Measurements from ENCODE around the gene NISCH. TPM values are rescaled to one million over a fixed set of nuclear protein-coding genes. Genes with fewer than 3 reads are reported as not detected.

NISCH gene
- total RNA-seq, 1 experiment from 2014 or later: 104 TPM

DNA sequence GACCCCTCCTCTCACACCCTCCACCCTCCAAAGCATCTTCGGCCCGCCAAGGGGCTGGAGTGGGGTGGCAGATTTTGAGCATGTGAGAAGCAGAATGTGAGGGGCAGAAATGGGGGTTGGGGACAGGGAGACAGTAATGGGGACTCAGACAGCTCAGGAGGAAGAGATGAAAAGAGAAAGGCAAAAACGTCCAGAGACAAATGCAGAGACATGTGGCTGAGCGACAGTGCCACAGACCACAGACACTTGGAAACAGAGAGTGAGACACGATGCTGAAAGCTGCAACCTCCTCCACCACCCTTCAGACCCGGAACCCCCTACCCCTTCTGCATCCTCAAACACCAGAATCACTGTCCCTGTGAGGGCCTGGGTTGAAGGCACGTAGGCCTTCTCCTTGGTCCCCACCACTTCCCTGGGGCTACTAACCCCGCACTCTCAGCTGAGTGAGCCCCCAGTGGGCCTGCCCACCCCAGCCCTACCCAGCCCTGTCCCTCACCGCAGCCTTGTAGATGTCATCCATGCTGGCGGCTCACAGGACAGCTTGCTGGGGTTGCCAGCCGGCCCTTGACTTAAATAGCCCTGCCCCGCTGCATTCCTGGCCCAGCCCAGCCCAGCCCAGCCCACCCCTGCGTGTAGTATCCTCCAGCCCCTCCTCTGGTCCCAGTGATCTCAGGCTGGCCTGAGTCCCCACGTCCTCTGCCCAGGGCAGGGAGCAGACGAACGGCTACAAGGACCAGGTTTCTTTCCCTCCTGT, 1.7 kb upstream of the NISCH start, which contains the start of gene TNNC1:
Gene TNNC1, minus strand, starts transcription at position 546 of the 754 bp plus-strand sequence. Its CDS starts 26 bp downstream, at position 520.
- Histone ChIP-seq H3T11ph (ENCODE audit: low read length) (no peak within 1 kb of the TSS), H3K4me2 (ENCODE audit: insufficient read depth, insufficient read length, low read length) (no peak within 1 kb of the TSS), H2BK12ac (ENCODE audit: insufficient read length, low read depth, low read length) (no peak within 1 kb of the TSS), H4K8ac (replicated peaks; ENCODE audit: insufficient read length, low read depth, low read length) (no peak within 1 kb of the TSS), H2BK15ac (ENCODE audit: low read depth, low read length) (no peak within 1 kb of the TSS), H3K27ac (ENCODE audit: insufficient read length, low read depth, low read length) (no peak within 1 kb of the TSS), H3K9me3 (ENCODE audit: control insufficient read depth, low read depth, low read length) (no peaks in the 10 kb centered on the region), H3K56ac (ENCODE audit: insufficient read length, low read depth, low read length) (no peak within 1 kb of the TSS), H3K18ac (ENCODE audit: insufficient read length, low read depth, low read length) (no peak within 1 kb of the TSS), H3K14ac (ENCODE audit: insufficient read depth, low read length) (no peak within 1 kb of the TSS), H3K23ac (ENCODE audit: insufficient read length, low read depth, low read length) (no peak within 1 kb of the TSS), H4K5ac (ENCODE audit: insufficient read length, low read depth, low read length) (no peak within 1 kb of the TSS), H2BK5ac (ENCODE audit: insufficient read length, low read length) (no peak within 1 kb of the TSS), H3K27me3 (ENCODE audit: insufficient read depth, low read length) (no peaks in the 10 kb centered on the region), H3K79me1 (ENCODE audit: insufficient read depth, low read depth, low read length, poor library complexity, severe bottlenecking) (peaks cover 5% of the 10 kb centered on the region), H2AFZ (ENCODE audit: low read length) (no peak within 1 kb of the TSS), H3K4me1 (ENCODE audit: insufficient read depth, low read length) (no peaks in the 10 kb centered on the region; the same call in 1 of the 2 replicates), H4K91ac (ENCODE audit: insufficient read length, low read depth, low read length) (no peak within 1 kb of the TSS), H3K23me2 (ENCODE audit: insufficient read length, low read depth, low read length, poor library complexity, severe bottlenecking) (peaks cover 4% of the 10 kb centered on the region), H2BK120ac (ENCODE audit: low read depth, low read length, poor library complexity, severe bottlenecking) (no peak within 1 kb of the TSS), H3K79me2 (ENCODE audit: insufficient read depth, low read length) (peaks cover 4% of the 10 kb centered on the region; the same call in 1 of the 2 replicates), H2AK5ac (ENCODE audit: insufficient read length, low read length) (no peak within 1 kb of the TSS), H3K9ac (ENCODE audit: extremely low read depth, insufficient read length, low read length) (no peak within 1 kb of the TSS), H4K20me1 (ENCODE audit: control insufficient read depth, insufficient read depth, insufficient read length) (no peaks in the 10 kb centered on the region), H3K4ac (ENCODE audit: low read depth, low read length) (no peak within 1 kb of the TSS), H2BK20ac (ENCODE audit: low read depth, low read length, poor library complexity, severe bottlenecking) (no peak within 1 kb of the TSS)
- H3K9me3 Mint-ChIP-seq: no peaks in the 10 kb centered on the region
- peaks cover 41 to 59% of the 10 kb centered on the region in 2 experiments for H3K4me1 Mint-ChIP-seq
- peak within 1 kb of the TSS; percentile 89 to 96 for H3K4me3 Mint-ChIP-seq
- DNase-seq: peak; percentile 75
- no peak for TF ChIP-seq CTCF (conservative IDR thresholded peaks at IDR 0.05)
- H3K27me3 Mint-ChIP-seq (ENCODE audit: low read depth): no peaks in the 10 kb centered on the region; the same call in 1 of the 2 replicates
- peak within 1 kb of the TSS in 2 of 3 experiments; percentile 24 to 89; a peak in 3 of 7 replicates for H3K27ac Mint-ChIP-seq
- no CpG with 5 or more reads among the region's 16 CpGs for WGBS (ENCODE audit: extremely low coverage, insufficient read length, low lambda C conversion rate)
- peaks cover 13 to 17% (median 16%) of the 10 kb centered on the region in 3 experiments for H3K36me3 Mint-ChIP-seq (ENCODE audit: insufficient read depth in 1 of 3, low read depth in 3 of 3)

Measured in H9 (cell line).